ENCODE data around the gene C2orf66.

Gene C2orf66

DNA sequence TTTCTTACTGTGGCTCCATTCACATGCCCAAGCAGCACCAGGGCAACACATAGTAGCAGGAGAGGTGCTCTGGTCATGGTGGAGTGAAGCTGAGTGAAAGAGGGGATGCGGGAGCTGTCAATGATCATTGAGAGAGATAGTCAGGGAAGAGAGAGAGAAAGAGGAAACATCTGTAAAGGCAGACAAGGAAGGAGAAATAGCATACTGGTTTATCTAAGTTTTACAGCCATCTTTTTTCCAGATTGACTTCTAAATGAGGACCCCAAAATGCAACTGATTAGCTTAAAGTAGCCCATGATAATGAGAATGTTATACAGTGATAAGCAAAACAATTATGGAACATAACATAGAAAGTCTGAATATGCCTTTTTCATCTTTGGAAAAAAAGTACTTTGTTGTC, at the start of gene C2orf66:
Gene C2orf66 (minus strand): TSS at position 96 of the 400 bp plus-strand sequence. CDS start 19 bp downstream, at position 77.
- no peak for DNase-seq (ENCODE audit: low spot score)

DNA sequence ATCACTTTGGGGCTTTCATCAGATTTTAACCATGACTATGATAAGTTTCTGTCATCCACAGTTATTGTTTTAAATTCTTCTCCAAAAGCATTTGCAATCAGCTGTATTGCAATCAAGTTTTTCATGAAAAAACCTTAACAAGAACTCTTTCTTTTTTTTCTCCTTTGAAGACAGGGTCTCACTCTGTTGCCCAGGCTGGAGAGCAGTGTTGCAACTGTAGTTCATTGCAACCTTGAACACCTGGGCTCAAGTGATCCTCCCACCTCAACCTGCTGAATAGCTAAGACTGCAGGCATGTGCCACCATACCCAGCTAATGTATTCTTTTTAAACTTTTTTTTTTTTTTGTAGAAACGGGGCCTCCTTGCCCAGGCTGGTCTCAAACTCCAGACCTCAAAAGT, 45.5 kb upstream of the C2orf66 start:
- no peak for DNase-seq (ENCODE audit: low spot score)

DNA sequence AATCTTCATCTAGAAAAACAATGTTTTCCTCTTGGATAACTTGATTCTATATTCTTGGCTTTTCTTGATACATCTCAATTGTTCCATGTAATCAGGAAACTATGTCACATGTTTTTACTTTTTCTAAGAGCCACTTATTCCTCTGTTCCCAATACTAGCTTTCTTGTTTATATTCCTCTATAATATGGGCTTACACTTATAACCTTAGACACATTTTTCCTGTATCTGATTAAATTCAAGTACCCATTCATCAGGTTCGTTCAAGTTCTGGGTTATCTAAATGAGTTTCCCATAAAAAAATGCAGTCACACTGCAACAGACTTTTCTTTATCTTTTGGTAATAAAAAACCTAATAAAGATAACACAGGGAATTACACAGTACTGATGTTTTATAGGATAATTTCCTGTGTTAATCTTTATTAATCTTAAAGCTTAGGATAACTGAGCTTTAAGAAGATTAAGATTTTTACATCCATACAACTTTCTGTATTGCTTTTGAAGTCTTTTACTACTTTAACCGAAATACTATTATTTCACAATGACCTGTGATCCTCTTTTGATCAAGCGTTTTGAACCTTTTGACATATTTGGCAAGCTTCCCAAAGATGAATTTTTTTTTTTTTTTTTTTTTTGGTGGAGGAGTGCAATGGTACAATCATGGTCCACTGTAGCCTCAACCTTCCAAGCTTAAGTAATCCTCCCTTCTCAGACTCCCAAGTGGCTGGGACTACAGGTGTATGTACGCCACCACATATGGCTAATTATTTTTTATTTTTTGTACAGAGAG, 44.3 kb upstream of the C2orf66 start:
- DNase-seq (ENCODE audit: low spot score): no peak

- no peak for DNase-seq (ENCODE audit: low spot score)
Measured at GRCh38 chr2:196851088-196851487, 41.9 kb upstream of the C2orf66 start.

DNA sequence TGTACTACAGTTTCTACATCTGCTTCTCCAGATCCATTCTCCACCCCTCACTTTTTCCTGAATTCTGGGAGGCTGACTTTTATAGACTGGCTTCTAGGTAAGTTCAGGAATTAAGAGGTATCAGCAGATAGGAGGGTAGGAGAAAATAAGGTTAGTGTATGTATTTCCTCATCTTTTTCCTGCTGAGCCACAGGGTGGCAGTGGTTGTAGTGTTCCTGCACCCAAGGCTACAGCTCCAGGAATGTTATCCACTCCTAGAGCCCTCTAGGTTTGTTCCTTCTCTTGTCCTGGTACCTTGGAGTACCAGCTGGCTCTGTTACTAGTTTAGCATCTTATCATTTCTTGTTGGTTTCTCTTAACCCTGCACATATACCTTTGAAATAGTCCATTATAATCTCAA, 40.7 kb upstream of the C2orf66 start:
- peak; percentile 52 for DNase-seq (ENCODE audit: low spot score)

DNA sequence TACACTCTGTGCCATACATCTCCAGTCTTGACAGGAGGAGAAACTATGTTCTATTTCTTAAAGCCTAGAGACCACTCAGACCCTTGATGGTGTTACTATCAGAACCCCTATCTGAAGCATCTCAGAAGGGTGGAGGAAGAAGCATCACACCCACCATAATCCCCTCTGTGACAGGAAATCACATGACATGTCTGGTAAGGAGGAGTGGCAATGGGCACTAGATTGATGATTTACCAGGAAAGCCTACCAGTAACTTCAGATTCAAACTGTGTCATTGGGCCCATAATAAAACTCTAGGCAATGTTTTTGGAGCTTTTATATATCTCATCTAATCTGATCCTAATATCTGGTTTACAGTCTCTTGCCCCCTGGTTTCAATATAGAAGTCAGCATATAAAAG, 37.1 kb upstream of the C2orf66 start:
- DNase-seq (ENCODE audit: low spot score): no peak

GRCh38 chr2:196845371-196845770, 36.2 kb upstream of the C2orf66 start:
- no peak for DNase-seq (ENCODE audit: low spot score)

DNA sequence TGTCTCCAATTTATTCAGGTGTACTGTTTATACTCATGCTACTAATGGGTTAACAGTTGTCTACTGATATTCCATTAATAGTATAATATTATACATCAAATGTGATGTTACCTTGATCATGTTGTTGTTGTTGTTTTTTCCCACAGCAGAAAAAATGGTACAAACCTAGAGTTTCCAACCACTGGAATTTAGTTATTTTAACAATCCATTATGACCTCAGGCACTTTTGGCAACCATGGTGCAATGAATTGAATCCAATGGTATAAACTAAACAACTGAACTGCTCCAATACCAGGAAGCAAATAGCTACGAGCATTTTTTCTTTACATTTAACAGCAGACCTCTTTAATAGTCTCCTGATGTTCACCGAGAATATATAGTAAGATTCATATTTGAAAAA, 31.0 kb upstream of the C2orf66 start:
- no peak for DNase-seq (ENCODE audit: low spot score)

DNA sequence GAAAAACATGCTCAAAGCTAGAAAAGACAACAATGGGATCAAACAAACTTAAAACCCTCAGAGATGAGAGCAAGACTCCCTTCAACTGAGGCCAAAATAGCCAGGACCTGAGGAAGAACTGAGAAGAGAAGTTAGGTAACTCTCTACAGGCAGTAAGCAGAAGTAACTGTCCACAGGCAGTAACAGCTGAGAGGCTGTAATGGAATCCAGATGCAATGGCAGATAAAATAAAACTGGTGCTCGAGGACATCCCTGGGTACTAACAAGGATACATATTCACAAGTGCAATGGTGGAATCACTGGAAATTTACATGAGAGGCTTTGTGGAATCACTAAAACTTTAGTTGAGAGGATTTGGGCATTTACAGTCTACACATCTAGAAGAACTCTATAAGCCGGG, 30.4 kb upstream of the C2orf66 start:
- no peak for DNase-seq (ENCODE audit: low spot score)

- DNase-seq (ENCODE audit: low spot score): no peak
Measured at GRCh38 chr2:196836440-196836839, 27.3 kb upstream of the C2orf66 start.

DNA sequence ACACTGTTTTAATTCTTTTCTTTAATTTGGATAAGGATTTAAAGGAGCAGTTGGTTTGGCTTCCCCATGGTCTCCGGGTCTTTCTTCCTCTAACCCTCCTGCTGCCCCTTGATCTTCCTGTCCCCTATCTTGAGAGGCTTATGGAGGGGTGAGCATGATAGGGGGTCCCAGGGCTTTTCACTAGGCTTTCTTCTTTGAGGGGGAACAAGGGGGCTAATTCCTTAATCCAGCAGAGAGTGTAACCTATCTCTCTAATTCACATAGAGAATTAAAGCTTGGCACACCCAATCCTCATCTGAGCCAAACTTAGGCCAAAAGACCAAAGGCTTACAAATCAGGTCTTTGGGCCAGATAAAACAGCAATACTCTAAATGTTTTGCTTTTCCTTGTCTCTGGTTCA, 21.5 kb upstream of the C2orf66 start:
- no peak for DNase-seq (ENCODE audit: low spot score)

GRCh38 chr2:196827356-196827755, 18.2 kb upstream of the C2orf66 start:
- no peak for DNase-seq (ENCODE audit: low spot score)

DNA sequence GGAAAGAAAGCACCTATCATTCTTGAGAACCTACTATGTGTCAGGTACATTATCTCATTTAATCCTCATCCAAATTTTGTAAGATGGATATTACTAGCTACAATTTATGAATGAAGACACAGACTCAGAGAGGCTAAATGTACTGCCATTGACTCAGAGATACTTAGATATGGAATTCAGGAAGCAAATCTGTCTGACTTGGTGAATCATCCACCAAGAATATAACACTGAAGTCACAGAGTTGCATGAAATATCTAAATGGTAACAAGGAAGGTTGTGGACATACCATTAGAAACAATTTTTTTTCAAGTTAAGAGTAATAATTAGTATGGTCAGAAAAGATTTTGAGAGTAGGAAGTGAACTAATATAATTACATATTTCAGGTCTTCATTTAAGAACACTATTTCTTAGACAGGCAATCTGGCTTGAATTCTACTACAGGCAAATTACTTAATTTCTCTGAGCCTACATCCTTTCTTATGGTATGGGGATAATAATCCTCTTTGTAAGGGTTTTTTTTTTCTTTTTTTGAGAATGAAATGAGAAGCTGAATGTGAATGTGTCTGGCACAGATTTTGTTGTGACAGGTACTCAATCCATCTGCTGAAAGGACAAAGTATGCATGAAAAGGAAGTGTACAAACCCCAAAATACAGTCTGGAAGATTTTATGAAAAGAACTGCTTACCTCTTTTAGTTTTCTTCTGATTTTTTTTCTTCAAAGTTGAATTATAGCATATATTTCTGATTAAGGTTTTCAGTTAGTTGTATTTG, 14.8 kb upstream of the C2orf66 start:
- peak; percentile 73 for DNase-seq (ENCODE audit: low spot score)

DNA sequence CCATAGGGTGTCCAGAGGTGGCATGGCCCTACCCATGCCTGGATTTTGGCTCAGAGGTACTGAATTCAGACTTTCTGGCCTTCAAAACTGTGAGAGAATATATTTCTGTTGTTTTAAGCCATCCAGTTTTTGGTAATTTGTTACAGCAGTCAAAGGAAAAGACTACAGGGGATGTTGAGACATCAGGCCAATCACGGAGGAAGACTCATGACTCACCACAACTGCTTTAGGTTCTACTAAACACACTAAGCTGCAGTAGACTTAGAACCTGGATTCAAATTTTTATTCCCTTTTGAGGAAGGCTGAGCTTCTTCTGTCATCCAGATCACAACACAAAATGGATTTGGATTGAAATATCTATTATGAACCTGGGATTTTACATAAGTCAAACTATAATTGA, 12.0 kb upstream of the C2orf66 start:
- DNase-seq (ENCODE audit: low spot score): peak; percentile 29

GRCh38 chr2:196808083-196808665, 981 bp downstream of the C2orf66 start:
- DNase-seq (ENCODE audit: low spot score): no peak

DNA sequence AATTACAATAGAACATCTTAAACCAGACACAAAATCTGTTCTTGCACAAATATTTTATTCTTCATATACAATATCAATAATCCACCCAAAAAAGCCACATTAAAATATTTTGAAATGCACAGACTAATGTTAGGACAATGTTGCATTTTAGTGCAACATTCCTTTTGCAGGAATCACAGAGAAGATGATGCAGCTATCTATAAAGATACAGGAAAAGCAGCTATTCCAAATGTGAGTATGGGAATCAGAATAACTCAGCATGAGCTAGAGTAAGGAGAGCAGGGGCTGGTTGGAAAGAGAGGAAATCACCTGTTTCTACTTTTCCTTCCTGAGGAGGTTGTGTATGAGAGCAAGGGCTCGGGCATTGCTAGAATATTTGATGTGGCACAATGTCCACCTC, 4.8 kb downstream of the C2orf66 start:
- peak; percentile 16 for DNase-seq (ENCODE audit: low spot score)

DNA sequence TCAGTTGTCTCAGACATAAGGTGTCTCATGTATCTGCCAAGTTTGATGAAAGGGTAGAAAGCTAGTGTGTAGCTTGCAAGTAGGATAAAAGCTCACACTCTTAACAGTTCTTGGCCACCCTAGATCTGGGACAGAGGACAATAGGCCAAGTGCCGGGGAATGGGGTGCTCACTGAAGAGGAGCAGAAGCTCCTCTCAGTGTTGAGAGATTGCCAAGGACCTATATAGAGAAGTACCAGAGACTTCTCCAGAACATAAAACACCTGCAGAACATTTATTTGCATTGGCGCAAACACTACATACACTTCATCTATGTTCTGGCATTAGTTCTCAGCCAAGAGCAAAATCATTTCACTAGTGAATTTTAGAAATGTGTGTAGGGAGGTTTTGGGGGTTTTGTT, 6.8 kb downstream of the C2orf66 start:
- DNase-seq (ENCODE audit: low spot score): no peak

DNA sequence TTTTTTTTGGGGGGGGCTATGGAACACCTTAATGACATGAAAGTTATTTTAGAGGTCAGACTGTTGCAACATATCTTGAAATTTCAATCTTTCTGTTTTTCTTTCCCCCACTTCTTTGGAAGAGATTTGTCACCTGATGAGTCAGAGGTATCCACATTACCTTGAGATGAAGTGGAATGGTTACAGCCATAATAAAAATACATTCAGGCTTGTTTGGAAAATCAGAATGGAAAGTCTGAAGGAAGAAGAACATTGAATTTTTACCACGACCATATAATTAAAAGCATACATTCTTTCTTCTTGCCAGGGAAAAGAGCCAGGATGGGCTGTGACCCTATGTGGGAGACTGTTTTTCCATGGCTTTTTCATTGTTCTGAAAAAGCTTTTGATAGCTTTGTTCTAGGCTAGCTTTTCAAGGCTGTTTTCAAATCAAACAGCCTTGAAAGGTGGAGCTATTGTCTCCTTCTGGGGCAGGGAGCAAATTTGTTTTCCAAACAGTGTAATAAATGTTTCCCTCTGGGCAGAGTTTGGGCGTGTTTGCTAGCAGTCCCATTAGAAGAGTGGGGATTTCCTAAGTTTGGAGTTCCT, 7.4 kb downstream of the C2orf66 start:
- no peak for DNase-seq (ENCODE audit: low spot score)

DNA sequence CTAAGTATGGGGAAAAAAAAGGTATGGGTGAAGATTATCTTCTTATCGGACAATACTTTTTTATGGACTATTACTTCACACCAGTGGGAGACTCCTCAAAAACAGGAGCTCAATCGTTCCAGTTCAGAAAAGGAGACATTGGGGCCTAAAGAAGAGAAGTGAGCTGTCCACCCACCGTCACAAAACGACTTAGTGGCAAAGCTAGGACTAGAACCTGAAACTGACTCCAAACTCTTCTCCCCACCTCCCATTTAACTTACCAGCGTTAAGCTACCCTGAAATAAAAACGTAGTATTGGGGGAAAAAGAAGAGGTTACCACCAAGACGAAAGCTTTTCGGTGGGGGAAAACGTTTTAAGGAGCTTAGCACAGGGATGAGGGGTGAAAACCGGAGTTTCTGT, 10.2 kb downstream of the C2orf66 start:
- DNase-seq (ENCODE audit: low spot score): peak; percentile 11

DNA sequence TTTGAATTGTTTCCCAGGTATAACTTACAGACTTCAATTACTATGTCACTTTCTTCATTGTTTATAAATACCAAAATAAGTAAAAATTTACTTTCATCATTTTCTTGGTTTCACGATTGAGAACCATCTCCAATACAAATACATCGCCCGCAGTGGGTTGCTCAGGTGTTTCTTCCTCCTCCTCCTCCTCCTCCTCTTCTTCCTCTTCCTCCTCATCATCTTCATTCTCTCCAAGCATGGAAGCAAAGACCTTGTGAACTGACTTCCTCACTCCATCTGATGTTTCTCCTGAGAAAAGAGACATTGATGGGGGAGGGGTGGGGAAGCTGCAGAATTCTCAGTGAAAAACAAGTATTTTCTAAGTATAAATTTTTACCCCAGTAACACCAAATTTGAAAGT, 16.3 kb downstream of the C2orf66 start:
- no peak for DNase-seq (ENCODE audit: low spot score)

GRCh38 chr2:196783431-196784094, 25.6 kb downstream of the C2orf66 start:
- peak; percentile 74 for DNase-seq (ENCODE audit: low spot score)

- DNase-seq (ENCODE audit: low spot score): no peak
Measured at GRCh38 chr2:196767101-196767500, 42.1 kb downstream of the C2orf66 start.

Data from AG20443 (cell line).